ES-I3 (cell line): ENCODE measurements around the gene USP21.

Experiments
- H3K36me3 ChIP-seq: 2 replicates; pipeline ENCODE4 v1.6.1; 2013; ENCODE audit warnings: mild to moderate bottlenecking, low read length, control low read depth, moderate library complexity; ENCODE audit not compliant: insufficient read depth
- H3K4me1 ChIP-seq: 2 replicates; pipeline ENCODE4 v1.6.1; 2013; ENCODE audit warnings: mild to moderate bottlenecking, control low read depth, low read length; ENCODE audit not compliant: insufficient read depth
- H3K9ac ChIP-seq: 2 replicates; pipeline ENCODE4 v1.6.1; 2013; ENCODE audit warnings: low read depth, mild to moderate bottlenecking, low read length, moderate library complexity
- H3K9me3 ChIP-seq: 2 replicates; pipeline ENCODE4 v1.6.1; 2013; ENCODE audit warnings: mild to moderate bottlenecking, low read length, moderate library complexity; ENCODE audit not compliant: control insufficient read depth, insufficient read depth

USP21 gene

GRCh38 chr1:161185732-161186311 lies 26.5 kb downstream of the USP21 start:
- H3K4me1 ChIP-seq, result peaks cover 3% of the 10 kb centered on the region; the same call in 1 of the 2 replicates
- H3K9ac ChIP-seq, result no peak overlapping the region
- no peaks in the 10 kb centered on the region for H3K36me3 ChIP-seq

GRCh38 chr1:161187311-161187710 lies 28.0 kb downstream of the USP21 start:
- Histone ChIP-seq H3K36me3 (no peaks in the 10 kb centered on the region), H3K9me3 (no peaks in the 10 kb centered on the region), H3K9ac (no peak overlapping the region), H3K4me1 (peaks cover 3% of the 10 kb centered on the region; the same call in 1 of the 2 replicates)

More at GRCh38 chr1:161185732-161186311, 26.5 kb downstream of the USP21 start:
- no peaks in the 10 kb centered on the region for H3K9me3 ChIP-seq

- no peaks in the 10 kb centered on the region for H3K36me3 ChIP-seq
- H3K9ac ChIP-seq, result no peak overlapping the region
- no peaks in the 10 kb centered on the region for H3K9me3 ChIP-seq
- H3K4me1 ChIP-seq, result peaks cover 6% of the 10 kb centered on the region; the same call in 1 of the 2 replicates
These were observed 29.1 kb downstream of the USP21 start for GRCh38 chr1:161188381-161188780.

GRCh38 chr1:161189036-161189435 lies 29.7 kb downstream of the USP21 start:
- no peaks in the 10 kb centered on the region for H3K36me3 ChIP-seq
- no peaks in the 10 kb centered on the region for H3K9me3 ChIP-seq
- H3K4me1 ChIP-seq, result peaks cover 6% of the 10 kb centered on the region; the same call in 1 of the 2 replicates
- no peak overlapping the region for H3K9ac ChIP-seq

GRCh38 chr1:161190962-161191521 lies 31.7 kb downstream of the USP21 start:
- Histone ChIP-seq H3K4me1 (0 out of 2 replicates have a peak, but pooled peaks cover 3% of the 10 kb centered on the region), H3K36me3 (peaks cover 4% of the 10 kb centered on the region; the same call in 1 of the 2 replicates), H3K9me3 (no peaks in the 10 kb centered on the region), H3K9ac (no peak overlapping the region)

GRCh38 chr1:161191971-161192370 lies 32.7 kb downstream of the USP21 start:
- H3K9ac ChIP-seq, result no peak overlapping the region
- peaks cover 4% of the 10 kb centered on the region; the same call in 1 of the 2 replicates for H3K36me3 ChIP-seq
- peaks cover 3% of the 10 kb centered on the region; the same call in 1 of the 2 replicates for H3K4me1 ChIP-seq
- H3K9me3 ChIP-seq, result no peaks in the 10 kb centered on the region

GRCh38 chr1:161192476-161193465 lies 33.5 kb downstream of the USP21 start:
- Histone ChIP-seq H3K9me3 (no peaks in the 10 kb centered on the region), H3K4me1 (peaks cover 3% of the 10 kb centered on the region; the same call in 1 of the 2 replicates), H3K9ac (no peak overlapping the region), H3K36me3 (peaks cover 4% of the 10 kb centered on the region; the same call in 1 of the 2 replicates)

- H3K9me3 ChIP-seq, result no peaks in the 10 kb centered on the region
- H3K36me3 ChIP-seq, result peaks cover 4% of the 10 kb centered on the region; the same call in 1 of the 2 replicates
- H3K9ac ChIP-seq, result no peak overlapping the region
- H3K4me1 ChIP-seq, result peaks cover 3% of the 10 kb centered on the region; the same call in 1 of the 2 replicates
These were observed 34.4 kb downstream of the USP21 start for GRCh38 chr1:161193561-161194235.

- Histone ChIP-seq H3K36me3 (peaks cover 4% of the 10 kb centered on the region; the same call in 1 of the 2 replicates), H3K4me1 (peaks cover 12% of the 10 kb centered on the region; the same call in 1 of the 2 replicates), H3K9ac (no peak overlapping the region), H3K9me3 (no peaks in the 10 kb centered on the region)
These were observed 35.9 kb downstream of the USP21 start for GRCh38 chr1:161195171-161195570.

- H3K9ac ChIP-seq, result no peak overlapping the region
- H3K4me1 ChIP-seq, result peaks cover 20% of the 10 kb centered on the region
- H3K36me3 ChIP-seq, result peaks cover 4% of the 10 kb centered on the region; the same call in 1 of the 2 replicates
- no peaks in the 10 kb centered on the region for H3K9me3 ChIP-seq
These were observed 36.8 kb downstream of the USP21 start for GRCh38 chr1:161196111-161196510.

- Histone ChIP-seq H3K9me3 (no peaks in the 10 kb centered on the region), H3K9ac (peak overlapping the region; percentile 44; the same call in 1 of the 2 replicates), H3K4me1 (peaks cover 26% of the 10 kb centered on the region), H3K36me3 (peaks cover 4% of the 10 kb centered on the region; the same call in 1 of the 2 replicates)
These were observed 37.5 kb downstream of the USP21 start for GRCh38 chr1:161196521-161197451.

- Histone ChIP-seq H3K4me1 (peaks cover 25% of the 10 kb centered on the region), H3K36me3 (peaks cover 4% of the 10 kb centered on the region; the same call in 1 of the 2 replicates), H3K9ac (peak overlapping the region; percentile 44; the same call in 1 of the 2 replicates), H3K9me3 (no peaks in the 10 kb centered on the region)
These were observed 38.4 kb downstream of the USP21 start for GRCh38 chr1:161197560-161198193.
